MM.1S (cell line): ENCODE measurements around the gene CLCA1.

ENCODE experiments used
- DNase-seq: peaks from one replicate; pipeline ENCODE4 v3.0.0-alpha.2; 2015
- H2AFZ ChIP-seq: fragments of 300-600 bp; sonication (generic); 2 replicates; pipeline ENCODE4 v1.6.0; 2016; ENCODE audit warnings: antibody characterized with exemption, low read length
- H3F3A ChIP-seq: fragments of 300-600 bp; sonication (generic); 2 replicates; pipeline ENCODE4 v1.6.1; 2016; ENCODE audit warnings: mild to moderate bottlenecking, antibody characterized with exemption, low read length, moderate library complexity, mixed read lengths; ENCODE audit not compliant: insufficient read depth
- H3K27ac ChIP-seq: fragments of 300-600 bp; sonication (generic); 2 replicates; pipeline ENCODE4 v1.5.1; 2016; ENCODE audit warnings: mild to moderate bottlenecking, low read length
- H3K27me3 ChIP-seq: fragments of 300-600 bp; sonication (generic); replicated peaks from 2 replicates; pipeline ENCODE4 v1.6.0; 2016; ENCODE audit warnings: low read length; ENCODE audit not compliant: insufficient read depth
- H3K36me3 ChIP-seq: fragments of 300-600 bp; sonication (generic); replicated peaks from 2 replicates; pipeline ENCODE4 v1.6.1; 2016; ENCODE audit warnings: mild to moderate bottlenecking, low read length, mixed read lengths; ENCODE audit not compliant: insufficient read depth
- H3K4me1 ChIP-seq: fragments of 300-600 bp; sonication (generic); 2 replicates; pipeline ENCODE4 v1.6.1; 2016; ENCODE audit warnings: low read length, mixed read lengths
- H3K4me2 ChIP-seq: fragments of 300-600 bp; sonication (generic); 2 replicates; pipeline ENCODE4 v1.6.0; 2016; ENCODE audit warnings: low read depth, low read length
- H3K4me3 ChIP-seq: fragments of 300-600 bp; sonication (generic); 2 replicates; pipeline ENCODE4 v1.5.1; 2016; ENCODE audit warnings: low read length, mixed read lengths
- H3K79me2 ChIP-seq: fragments of 300-600 bp; sonication (generic); 2 replicates; pipeline ENCODE4 v1.6.1; 2016; ENCODE audit warnings: mixed run types, low read length, mixed read lengths
- H3K9ac ChIP-seq: fragments of 300-600 bp; sonication (generic); 2 replicates; pipeline ENCODE4 v1.6.1; 2016; ENCODE audit warnings: low read length, mixed read lengths
- H3K9me2 ChIP-seq: fragments of 300-600 bp; sonication (generic); replicated peaks from 2 replicates; pipeline ENCODE4 v1.6.1; 2016; ENCODE audit warnings: mild to moderate bottlenecking, low read length, mixed read lengths; ENCODE audit not compliant: insufficient read depth
- H3K9me3 ChIP-seq: fragments of 300-600 bp; sonication (generic); replicated peaks from 2 replicates; pipeline ENCODE4 v1.6.1; 2016; ENCODE audit warnings: mild to moderate bottlenecking, low read length, mixed read lengths; ENCODE audit not compliant: insufficient read depth
- H4K20me1 ChIP-seq: fragments of 300-600 bp; sonication (generic); 2 replicates; pipeline ENCODE4 v1.6.1; 2016; ENCODE audit warnings: mild to moderate bottlenecking, low read length, moderate library complexity, mixed read lengths; ENCODE audit not compliant: insufficient read depth
- EZH2 ChIP-seq: fragments of 300-600 bp; sonication (generic); optimal IDR thresholded peaks from 2 replicates; pipeline ENCODE3; 2017; ENCODE audit warnings: low read depth, mild to moderate bottlenecking, antibody characterized with exemption, low read length, mixed read lengths
- EZH2phosphoT487 ChIP-seq: fragments of 300-600 bp; sonication (generic); IDR thresholded peaks from 2 replicates; pipeline ENCODE4 v1.6.1; 2018; ENCODE audit warnings: antibody characterized with exemption, low read length
- TF ChIP-seq, protein P1 (sequence below): fragments of 300-600 bp; sonication (generic); IDR thresholded peaks from 2 replicates; pipeline ENCODE4 v1.5.1; 2016; ENCODE audit warnings: antibody characterized with exemption, low read length, mixed read lengths

Gene CLCA1

GRCh38 chr1:86477256-86477655 is 8.5 kb downstream of the CLCA1 start:
- no peak overlapping the region for H3K27ac ChIP-seq
- DNase-seq, result no peak
- no peaks in the 10 kb centered on the region for H3K9me2 ChIP-seq
- H3K9me3 ChIP-seq, result no peaks in the 10 kb centered on the region
- H3F3A ChIP-seq, result no peaks in the 10 kb centered on the region
- no peak overlapping the region for H3K9ac ChIP-seq
- no peaks in the 10 kb centered on the region for H4K20me1 ChIP-seq
- H3K79me2 ChIP-seq, result no peaks in the 10 kb centered on the region
- H3K27me3 ChIP-seq, result peaks cover 42% of the 10 kb centered on the region
- no peak overlapping the region for H2AFZ ChIP-seq
- TF ChIP-seq, protein P1, sequence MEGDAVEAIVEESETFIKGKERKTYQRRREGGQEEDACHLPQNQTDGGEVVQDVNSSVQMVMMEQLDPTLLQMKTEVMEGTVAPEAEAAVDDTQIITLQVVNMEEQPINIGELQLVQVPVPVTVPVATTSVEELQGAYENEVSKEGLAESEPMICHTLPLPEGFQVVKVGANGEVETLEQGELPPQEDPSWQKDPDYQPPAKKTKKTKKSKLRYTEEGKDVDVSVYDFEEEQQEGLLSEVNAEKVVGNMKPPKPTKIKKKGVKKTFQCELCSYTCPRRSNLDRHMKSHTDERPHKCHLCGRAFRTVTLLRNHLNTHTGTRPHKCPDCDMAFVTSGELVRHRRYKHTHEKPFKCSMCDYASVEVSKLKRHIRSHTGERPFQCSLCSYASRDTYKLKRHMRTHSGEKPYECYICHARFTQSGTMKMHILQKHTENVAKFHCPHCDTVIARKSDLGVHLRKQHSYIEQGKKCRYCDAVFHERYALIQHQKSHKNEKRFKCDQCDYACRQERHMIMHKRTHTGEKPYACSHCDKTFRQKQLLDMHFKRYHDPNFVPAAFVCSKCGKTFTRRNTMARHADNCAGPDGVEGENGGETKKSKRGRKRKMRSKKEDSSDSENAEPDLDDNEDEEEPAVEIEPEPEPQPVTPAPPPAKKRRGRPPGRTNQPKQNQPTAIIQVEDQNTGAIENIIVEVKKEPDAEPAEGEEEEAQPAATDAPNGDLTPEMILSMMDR, result no peak
- TF ChIP-seq EZH2phosphoT487 (no peak), EZH2 (no peak)
- 0 out of 2 replicates have a peak, but pooled peaks cover 2% of the 10 kb centered on the region for H3K4me1 ChIP-seq
- no peak overlapping the region for H3K4me3 ChIP-seq
- H3K4me2 ChIP-seq, result no peak overlapping the region
- H3K36me3 ChIP-seq, result no peaks in the 10 kb centered on the region

DNA sequence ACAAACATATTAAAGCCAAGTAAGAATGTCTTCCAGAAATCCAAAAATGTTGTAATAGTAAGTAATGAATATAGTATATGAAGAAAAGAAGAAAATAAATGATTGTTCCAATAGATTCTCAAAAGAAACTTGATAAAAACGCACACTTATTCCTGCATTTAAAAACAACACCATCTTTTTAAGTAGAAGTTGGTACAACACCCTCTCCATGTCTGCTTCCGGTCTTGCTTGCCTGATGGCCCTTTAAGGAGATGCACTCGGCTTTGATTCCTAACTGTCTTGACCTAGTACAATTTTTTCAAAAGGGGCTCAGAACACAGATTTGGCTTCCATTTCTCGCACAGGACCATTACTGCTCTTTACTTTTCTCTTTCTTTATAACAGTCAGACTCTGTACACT is 9.0 kb downstream of the CLCA1 start:
- Histone ChIP-seq H2AFZ (no peak overlapping the region), H3K9ac (no peak overlapping the region), H3K9me3 (no peaks in the 10 kb centered on the region), H3K79me2 (no peaks in the 10 kb centered on the region), H3K27me3 (peaks cover 42% of the 10 kb centered on the region), H3K36me3 (no peaks in the 10 kb centered on the region), H3K9me2 (no peaks in the 10 kb centered on the region), H3F3A (no peaks in the 10 kb centered on the region), H3K4me3 (no peak overlapping the region), H3K4me1 (no peaks in the 10 kb centered on the region), H3K4me2 (no peak overlapping the region), H3K27ac (no peak overlapping the region), H4K20me1 (no peaks in the 10 kb centered on the region)
- DNase-seq, result no peak
- TF ChIP-seq EZH2phosphoT487 (no peak), EZH2 (no peak)
- TF ChIP-seq, protein P1, result no peak

GRCh38 chr1:86478416-86479156 is 9.9 kb downstream of the CLCA1 start:
- peaks cover 37% of the 10 kb centered on the region for H3K27me3 ChIP-seq
- H2AFZ ChIP-seq, result no peak overlapping the region
- H3K9me3 ChIP-seq, result no peaks in the 10 kb centered on the region
- no peaks in the 10 kb centered on the region for H3K4me1 ChIP-seq
- no peak for DNase-seq
- no peaks in the 10 kb centered on the region for H3F3A ChIP-seq
- no peaks in the 10 kb centered on the region for H3K9me2 ChIP-seq
- no peak overlapping the region for H3K9ac ChIP-seq
- H3K27ac ChIP-seq, result no peak overlapping the region
- H4K20me1 ChIP-seq, result no peaks in the 10 kb centered on the region
- no peak overlapping the region for H3K4me2 ChIP-seq
- no peak overlapping the region for H3K4me3 ChIP-seq
- H3K36me3 ChIP-seq, result no peaks in the 10 kb centered on the region
- no peaks in the 10 kb centered on the region for H3K79me2 ChIP-seq
- no peak for TF ChIP-seq EZH2phosphoT487
- no peak for TF ChIP-seq EZH2
- TF ChIP-seq, protein P1, result no peak
